NCI-H345 (cell line): ENCODE data around the gene MUC13.

Experiments used
- DNase-seq: peaks from one replicate; lab custom pipeline; 2025; lab: John Stamatoyannopoulos, UW

MUC13 gene

GRCh38 chr3:124873226-124873625 lies 61.3 kb downstream of the MUC13 start:
- no peak for DNase-seq

GRCh38 chr3:124867511-124867910 lies 67.0 kb downstream of the MUC13 start:
- no peak for DNase-seq

- DNase-seq: no peak
These were observed 72.5 kb downstream of the MUC13 start for GRCh38 chr3:124862006-124862405.

DNA sequence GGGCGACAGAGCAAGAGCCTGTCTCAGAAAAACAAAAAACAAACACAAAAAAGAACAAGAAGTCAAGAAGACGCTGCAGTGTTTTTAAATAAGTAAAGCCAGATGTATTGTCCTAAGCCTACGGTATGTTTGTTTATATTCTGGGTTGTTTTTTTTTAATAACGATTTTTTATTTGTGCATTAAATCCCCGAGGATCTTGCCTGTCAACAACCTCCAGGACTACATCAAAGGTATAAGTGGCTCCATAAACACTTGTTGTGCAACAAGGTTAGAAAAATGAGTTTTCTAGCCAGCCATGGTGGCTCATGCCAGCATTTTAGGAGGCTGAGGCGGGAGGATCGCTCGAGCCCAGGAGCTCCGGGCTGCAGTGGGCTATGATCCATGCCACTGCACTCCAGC lies 73.5 kb downstream of the MUC13 start:
- no peak for DNase-seq

GRCh38 chr3:124860599-124860998 lies 74.0 kb downstream of the MUC13 start:
- DNase-seq: no peak

GRCh38 chr3:124859025-124859424 lies 75.5 kb downstream of the MUC13 start:
- no peak for DNase-seq

- DNase-seq: no peak
These were observed 76.3 kb downstream of the MUC13 start for GRCh38 chr3:124858275-124858674.

- no peak for DNase-seq
These were observed 77.9 kb downstream of the MUC13 start for GRCh38 chr3:124856677-124857076.
